Brain microvascular endothelial cell (primary cell): Measurements from ENCODE around the gene EXOC2.

Experiments
- DNase-seq: peaks from one replicate; pipeline ENCODE4 v3.0.0-alpha.2; 2020
- H3K27ac ChIP-seq: fragments of 250-450 bp; sonication (Bioruptor Pico); 2 replicates; pipeline ENCODE4 v1.5.1; 2020; ENCODE audit warnings: mild to moderate bottlenecking, moderate library complexity
- H3K27me3 ChIP-seq: fragments of 250-450 bp; sonication (Bioruptor Pico); replicated peaks from 2 replicates; pipeline ENCODE4 v1.5.1; 2020; ENCODE audit warnings: mild to moderate bottlenecking
- H3K36me3 ChIP-seq: fragments of 250-450 bp; sonication (Bioruptor Pico); replicated peaks from 2 replicates; pipeline ENCODE4 v1.5.1; 2020; ENCODE audit warnings: mild to moderate bottlenecking
- H3K4me3 ChIP-seq: 2 replicates; pipeline ENCODE4 v1.5.1; 2011; ENCODE audit warnings: low read depth, mild to moderate bottlenecking, control low read depth, low read length, moderate library complexity
- CTCF ChIP-seq: IDR thresholded peaks from 2 replicates; pipeline ENCODE4 v1.5.1; 2011; ENCODE audit warnings: low read depth, mild to moderate bottlenecking, moderate library complexity, low read length, control low read depth, inconsistent platforms; ENCODE audit errors: missing control alignments
- in situ Hi-C: cut with HindIII; loops from 2 replicates; pipeline ENCODE4 v1.10.0; 2017; ENCODE audit warnings: low sequenced_read_pairs, low pct_ligation_motif_present

EXOC2 gene

DNA sequence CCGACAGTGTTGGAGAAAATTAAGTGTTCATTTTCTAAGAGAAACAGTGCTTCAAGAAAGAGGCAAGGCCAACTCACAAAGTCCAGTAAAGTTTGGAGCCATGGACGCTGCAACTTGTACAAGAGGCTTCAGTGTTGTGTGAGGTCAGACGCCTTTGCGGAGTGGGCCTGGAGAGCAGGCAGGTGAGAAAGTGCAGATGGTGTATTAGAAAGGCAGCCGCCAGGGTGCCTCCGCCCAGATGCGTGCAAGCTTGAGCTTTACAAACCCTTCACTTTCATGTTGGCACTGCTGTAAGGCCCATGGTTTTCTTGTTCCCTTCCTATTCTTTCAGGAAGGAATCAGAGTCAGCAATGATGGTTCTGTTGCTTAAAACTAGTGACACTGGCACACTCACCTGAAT lies 25.4 kb upstream of the EXOC2 start:
- in situ Hi-C loops = no loop called here
- Histone ChIP-seq H3K27ac (no peak overlapping the region), H3K27me3 (no peaks in the 10 kb centered on the region), H3K36me3 (no peaks in the 10 kb centered on the region), H3K4me3 (no peak overlapping the region)
- no peak for DNase-seq
- TF ChIP-seq CTCF = no peak

DNA sequence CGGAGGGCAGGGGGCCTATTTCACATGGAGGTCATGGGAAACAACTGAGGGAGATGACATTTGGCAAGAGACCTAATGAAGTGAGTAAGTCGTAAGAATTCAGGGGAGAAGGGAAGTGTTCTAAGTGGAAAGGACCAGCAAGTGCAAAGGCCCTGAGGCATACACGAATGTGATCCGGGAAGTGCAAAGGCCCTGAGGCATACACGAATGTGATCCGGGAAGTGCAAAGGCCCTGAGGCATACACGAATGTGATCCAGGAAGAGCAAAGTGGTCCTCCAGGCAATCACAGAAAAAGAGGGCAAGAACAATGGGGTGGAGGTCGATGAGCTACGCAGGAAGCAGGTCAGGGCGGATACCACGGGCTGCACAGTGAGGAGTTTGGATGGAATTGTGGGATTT lies 24.2 kb upstream of the EXOC2 start:
- H3K27ac ChIP-seq = no peak overlapping the region
- in situ Hi-C loops = no loop called here
- no peak for DNase-seq

DNA sequence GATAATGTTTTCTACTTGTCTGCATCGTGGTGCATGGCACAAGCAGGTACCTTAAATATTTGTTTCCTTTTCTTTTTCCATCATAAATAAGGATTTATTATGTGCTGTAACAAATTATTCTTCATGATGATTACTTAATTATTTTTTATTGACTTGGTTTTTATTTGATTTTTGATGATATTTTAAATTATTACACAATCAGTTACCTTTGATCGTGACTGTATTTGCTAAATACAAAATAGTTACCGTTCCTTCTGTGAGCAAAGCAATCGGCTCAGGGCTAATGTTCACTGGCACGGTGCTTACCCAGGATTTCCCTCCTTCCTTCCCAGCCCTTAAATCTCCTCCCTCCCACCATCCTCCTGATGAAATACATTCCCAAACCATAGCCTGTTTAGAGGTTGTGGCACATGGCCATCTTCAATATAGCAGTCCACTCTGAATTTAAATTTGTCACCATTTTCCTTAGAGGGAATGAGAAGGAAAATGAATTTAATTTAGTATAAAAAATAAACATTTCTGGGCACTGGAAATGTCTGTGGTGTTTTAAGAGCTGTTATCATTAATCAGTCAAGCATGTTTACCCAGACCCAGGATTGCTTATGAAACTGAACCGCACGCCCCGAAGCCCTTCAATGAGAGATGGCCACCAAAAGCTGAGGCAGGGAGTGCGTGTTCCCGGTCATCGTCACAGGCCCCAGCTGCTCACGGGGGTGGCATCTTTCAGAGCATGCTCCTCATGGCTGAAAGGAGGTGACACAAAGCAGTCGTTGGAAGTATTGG lies 23.0 kb upstream of the EXOC2 start:
- Histone ChIP-seq H3K36me3 (no peaks in the 10 kb centered on the region), H3K27me3 (no peaks in the 10 kb centered on the region), H3K4me3 (no peak overlapping the region), H3K27ac (no peak overlapping the region)
- TF ChIP-seq CTCF = no peak
- in situ Hi-C loops = no loop called here
- DNase-seq = no peak

More for the DNA sequence above, 24.2 kb upstream of the EXOC2 start:
- Histone ChIP-seq H3K4me3 (no peak overlapping the region), H3K36me3 (no peaks in the 10 kb centered on the region), H3K27me3 (no peaks in the 10 kb centered on the region)
- no peak for TF ChIP-seq CTCF

DNA sequence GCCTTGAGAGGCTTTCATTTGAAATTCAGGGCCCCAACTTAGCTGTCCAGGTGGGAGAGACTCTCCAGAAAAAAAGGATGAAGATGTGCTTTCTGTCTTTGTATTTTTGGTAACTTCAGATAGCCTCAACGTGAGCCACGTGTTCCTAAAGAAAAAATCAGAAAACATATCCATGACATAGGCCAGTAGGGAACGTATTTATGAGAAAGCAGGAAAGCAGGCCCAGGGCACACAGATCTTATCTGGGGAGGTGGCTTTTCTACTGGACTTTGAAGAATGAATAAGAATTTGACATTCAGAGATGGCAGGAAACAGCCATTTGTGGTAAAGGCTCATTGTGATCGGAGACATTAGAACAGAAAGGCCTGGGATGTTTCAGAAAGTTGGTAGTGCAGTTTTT lies 21.2 kb upstream of the EXOC2 start:
- Histone ChIP-seq H3K27me3 (no peaks in the 10 kb centered on the region), H3K4me3 (no peak overlapping the region), H3K27ac (no peak overlapping the region), H3K36me3 (no peaks in the 10 kb centered on the region)
- in situ Hi-C loops = no loop called here
- DNase-seq = no peak
- TF ChIP-seq CTCF = no peak

- H3K27ac ChIP-seq = no peak overlapping the region
- TF ChIP-seq CTCF = no peak
- DNase-seq = no peak
- H3K4me3 ChIP-seq = no peak overlapping the region
- no peaks in the 10 kb centered on the region for H3K27me3 ChIP-seq
- H3K36me3 ChIP-seq = no peaks in the 10 kb centered on the region
- in situ Hi-C loops = no loop called here
Observed at GRCh38 chr6:713351-713750, 20.4 kb upstream of the EXOC2 start.

GRCh38 chr6:712805-713204 lies 19.9 kb upstream of the EXOC2 start:
- Histone ChIP-seq H3K27ac (no peak overlapping the region), H3K36me3 (no peaks in the 10 kb centered on the region), H3K4me3 (no peak overlapping the region), H3K27me3 (no peaks in the 10 kb centered on the region)
- DNase-seq = no peak
- in situ Hi-C loops = no loop called here
- no peak for TF ChIP-seq CTCF
